ENCODE data around the gene ELL2.
"Not testable (repeated sequence)": the region's sequence is repeated elsewhere in the genome, so short reads cannot be mapped to it uniquely, and the experiment has no call there.

ELL2 gene

GRCh38 chr5:95859661-95860060, 102.0 kb downstream of the ELL2 start:
- no peak for DNase-seq (ENCODE audit: low read depth, low spot score)

GRCh38 chr5:95858661-95859595, 102.7 kb downstream of the ELL2 start:
- DNase-seq (ENCODE audit: low read depth, low spot score): peak; percentile 50

- DNase-seq (ENCODE audit: low read depth, low spot score): no peak
These were observed 103.6 kb downstream of the ELL2 start for GRCh38 chr5:95858023-95858461.

- no peak for DNase-seq (ENCODE audit: low read depth, low spot score)
These were observed 104.3 kb downstream of the ELL2 start for GRCh38 chr5:95857185-95857945.

- no peak for DNase-seq (ENCODE audit: low read depth, low spot score)
These were observed 105.1 kb downstream of the ELL2 start for GRCh38 chr5:95856501-95856981.

GRCh38 chr5:95853490-95853889, 108.2 kb downstream of the ELL2 start:
- DNase-seq (ENCODE audit: low read depth, low spot score): no peak

GRCh38 chr5:95852567-95852966, 109.1 kb downstream of the ELL2 start:
- DNase-seq (ENCODE audit: low read depth, low spot score): no peak

GRCh38 chr5:95851141-95851540, 110.5 kb downstream of the ELL2 start:
- not testable (repeated sequence) for DNase-seq (ENCODE audit: low read depth, low spot score)

GRCh38 chr5:95850391-95850894, 111.2 kb downstream of the ELL2 start:
- DNase-seq (ENCODE audit: low read depth, low spot score): no peak

- no peak for DNase-seq (ENCODE audit: low read depth, low spot score)
These were observed 113.0 kb downstream of the ELL2 start for GRCh38 chr5:95848701-95849100.

GRCh38 chr5:95847261-95847592, 114.4 kb downstream of the ELL2 start:
- no peak for DNase-seq (ENCODE audit: low read depth, low spot score)

- no peak for DNase-seq (ENCODE audit: low read depth, low spot score)
These were observed 114.9 kb downstream of the ELL2 start for GRCh38 chr5:95846554-95847260.

GRCh38 chr5:95845391-95845790, 116.3 kb downstream of the ELL2 start:
- no peak for DNase-seq (ENCODE audit: low read depth, low spot score)

GRCh38 chr5:95843733-95844223, 117.9 kb downstream of the ELL2 start:
- no peak for DNase-seq (ENCODE audit: low read depth, low spot score)

GRCh38 chr5:95842854-95843544, 118.7 kb downstream of the ELL2 start:
- no peak for DNase-seq (ENCODE audit: low read depth, low spot score)

- DNase-seq (ENCODE audit: low read depth, low spot score): no peak
These were observed 119.5 kb downstream of the ELL2 start for GRCh38 chr5:95841914-95842812.

GRCh38 chr5:95840956-95841705, 120.5 kb downstream of the ELL2 start:
- no peak for DNase-seq (ENCODE audit: low read depth, low spot score)

- no peak for DNase-seq (ENCODE audit: low read depth, low spot score)
These were observed 122.0 kb downstream of the ELL2 start for GRCh38 chr5:95839658-95840057.

- no peak for DNase-seq (ENCODE audit: low read depth, low spot score)
These were observed 123.1 kb downstream of the ELL2 start for GRCh38 chr5:95838556-95838955.

Measured in iPS DF 19.7 (cell line).